NCI-H345 (cell line): ENCODE results near the gene TADA3.

ENCODE experiments used
- DNase-seq: peaks from one replicate; lab custom pipeline; 2025; lab: John Stamatoyannopoulos, UW

The TADA3 gene, protein sequence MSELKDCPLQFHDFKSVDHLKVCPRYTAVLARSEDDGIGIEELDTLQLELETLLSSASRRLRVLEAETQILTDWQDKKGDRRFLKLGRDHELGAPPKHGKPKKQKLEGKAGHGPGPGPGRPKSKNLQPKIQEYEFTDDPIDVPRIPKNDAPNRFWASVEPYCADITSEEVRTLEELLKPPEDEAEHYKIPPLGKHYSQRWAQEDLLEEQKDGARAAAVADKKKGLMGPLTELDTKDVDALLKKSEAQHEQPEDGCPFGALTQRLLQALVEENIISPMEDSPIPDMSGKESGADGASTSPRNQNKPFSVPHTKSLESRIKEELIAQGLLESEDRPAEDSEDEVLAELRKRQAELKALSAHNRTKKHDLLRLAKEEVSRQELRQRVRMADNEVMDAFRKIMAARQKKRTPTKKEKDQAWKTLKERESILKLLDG

DNA sequence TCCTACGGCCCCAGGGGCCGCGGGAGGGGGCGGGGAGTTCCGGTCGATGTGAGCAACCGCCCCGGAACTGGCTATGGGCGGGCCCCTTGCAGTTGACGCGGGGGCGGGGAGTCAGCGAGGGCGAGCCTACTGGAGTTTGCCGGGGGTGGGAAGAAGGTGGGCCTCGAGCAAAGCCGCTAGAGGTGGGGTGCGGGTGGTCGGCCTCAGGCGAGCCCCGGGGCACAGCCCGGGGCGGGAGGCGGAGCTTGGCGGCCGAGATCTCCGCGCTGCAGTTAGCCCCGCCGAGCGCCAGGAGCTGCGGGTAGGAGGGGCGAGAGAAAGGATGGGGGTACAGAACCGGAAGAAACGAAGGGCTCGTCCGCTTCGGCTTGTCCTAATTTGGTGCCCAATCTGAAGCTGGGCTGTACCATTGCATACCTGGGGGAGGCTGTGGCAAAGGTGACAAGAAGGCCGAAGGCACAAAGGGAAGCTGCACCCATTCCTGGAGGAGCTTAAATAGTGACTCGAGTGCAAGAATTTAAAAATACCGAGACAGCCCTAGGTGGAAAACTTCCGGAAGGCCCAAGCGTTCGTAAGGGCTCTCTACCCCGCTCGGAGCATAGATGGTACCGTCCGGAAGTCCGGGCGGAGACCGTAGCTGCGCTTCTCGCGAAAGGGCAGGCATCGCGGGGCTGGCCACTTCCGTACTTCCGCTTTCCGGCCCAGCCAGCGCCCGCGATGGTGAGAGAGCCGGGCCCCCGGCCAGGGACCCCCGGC, at the start of gene TADA3, which contains the start of gene ARPC4:
TSS of gene TADA3 (minus strand) at position 69 of the 756 bp plus-strand sequence. CDS start 1,007 bp downstream, outside the sequence.
TSS of gene ARPC4 (plus strand) at position 678 of the 756 bp plus-strand sequence. CDS start at position 718, 40 bp downstream.
- peak; percentile 93 for DNase-seq

DNA sequence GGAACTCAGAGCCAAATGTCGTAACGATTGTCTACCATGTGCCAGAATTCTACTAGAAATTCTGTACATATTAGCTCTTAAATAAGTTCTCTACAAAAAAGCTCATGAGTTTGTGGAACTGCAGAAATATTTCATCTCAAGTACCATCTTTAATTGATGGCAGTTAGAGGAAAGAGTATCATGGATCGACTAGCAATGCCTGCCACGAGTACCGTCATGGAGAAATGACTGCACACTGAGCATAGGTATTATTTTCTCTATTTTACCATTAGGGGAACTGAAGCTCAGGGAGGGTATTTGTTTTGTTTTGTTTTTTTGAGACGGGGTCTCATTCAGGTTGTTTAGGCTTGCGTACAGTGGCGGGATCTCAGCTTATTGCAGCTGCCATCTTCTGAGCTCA, 48.7 kb upstream of the TADA3 start:
- no peak for DNase-seq

DNA sequence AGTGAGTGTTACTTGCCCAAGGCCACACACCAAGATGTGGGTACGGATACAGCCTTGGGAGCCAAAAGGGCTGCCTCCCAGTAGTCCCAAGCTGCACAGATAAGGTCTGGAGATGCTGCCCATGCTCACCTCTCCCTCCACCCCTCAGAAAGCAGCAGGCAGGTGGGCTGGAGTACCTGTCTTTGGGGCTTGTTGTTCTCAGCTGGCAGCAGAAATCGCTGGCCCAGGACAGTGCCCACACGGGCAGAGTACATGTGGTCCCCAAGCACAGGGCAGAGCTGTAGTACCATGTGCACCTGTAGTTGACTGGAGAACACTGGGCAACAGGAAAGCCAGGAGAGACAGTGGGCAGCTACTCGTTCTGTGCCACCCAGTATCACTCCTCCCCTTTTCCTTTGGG, 46.6 kb upstream of the TADA3 start:
- DNase-seq: no peak

DNA sequence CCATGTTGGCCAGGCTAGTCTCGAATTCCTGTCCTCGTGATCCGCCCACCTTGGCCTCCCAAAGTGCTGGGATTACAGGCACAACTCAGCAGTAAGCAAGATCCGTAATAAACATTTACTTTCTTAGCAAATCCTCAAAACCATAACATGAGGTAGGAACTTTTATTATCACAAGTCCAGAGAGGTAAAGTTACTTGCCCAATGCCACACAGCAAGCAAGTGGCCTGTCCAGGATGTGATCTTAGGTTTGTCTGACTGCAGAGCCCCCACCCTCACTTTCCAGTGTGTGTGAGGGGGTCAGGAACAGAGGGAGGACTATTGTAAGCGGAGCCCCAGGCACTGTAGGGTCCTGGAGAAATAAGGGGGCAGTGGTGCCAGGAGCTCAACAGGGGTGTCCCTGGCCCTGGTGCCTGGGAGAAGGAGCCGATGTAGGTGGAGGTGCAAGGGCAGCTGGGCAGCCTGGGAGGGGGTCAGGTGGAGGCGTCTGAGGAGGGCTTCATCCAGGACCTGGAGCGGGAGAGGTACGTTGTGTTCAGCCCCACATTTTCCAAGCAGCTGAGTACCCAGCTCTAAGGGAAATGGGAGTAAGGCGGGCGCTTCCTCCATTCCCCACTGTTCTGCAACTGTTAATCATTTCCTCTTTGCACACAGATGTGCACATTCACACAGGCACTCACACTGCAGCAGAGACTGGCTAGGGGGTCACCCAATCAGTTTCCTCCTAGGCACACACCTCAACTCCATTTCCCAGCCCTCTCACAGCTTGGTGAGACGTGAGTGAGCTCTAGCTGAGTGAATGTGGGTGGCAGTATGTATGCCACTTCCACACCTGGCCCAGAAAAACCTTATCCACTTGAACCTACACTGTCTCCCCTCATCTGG, 45.7 kb upstream of the TADA3 start:
- DNase-seq: no peak

DNA sequence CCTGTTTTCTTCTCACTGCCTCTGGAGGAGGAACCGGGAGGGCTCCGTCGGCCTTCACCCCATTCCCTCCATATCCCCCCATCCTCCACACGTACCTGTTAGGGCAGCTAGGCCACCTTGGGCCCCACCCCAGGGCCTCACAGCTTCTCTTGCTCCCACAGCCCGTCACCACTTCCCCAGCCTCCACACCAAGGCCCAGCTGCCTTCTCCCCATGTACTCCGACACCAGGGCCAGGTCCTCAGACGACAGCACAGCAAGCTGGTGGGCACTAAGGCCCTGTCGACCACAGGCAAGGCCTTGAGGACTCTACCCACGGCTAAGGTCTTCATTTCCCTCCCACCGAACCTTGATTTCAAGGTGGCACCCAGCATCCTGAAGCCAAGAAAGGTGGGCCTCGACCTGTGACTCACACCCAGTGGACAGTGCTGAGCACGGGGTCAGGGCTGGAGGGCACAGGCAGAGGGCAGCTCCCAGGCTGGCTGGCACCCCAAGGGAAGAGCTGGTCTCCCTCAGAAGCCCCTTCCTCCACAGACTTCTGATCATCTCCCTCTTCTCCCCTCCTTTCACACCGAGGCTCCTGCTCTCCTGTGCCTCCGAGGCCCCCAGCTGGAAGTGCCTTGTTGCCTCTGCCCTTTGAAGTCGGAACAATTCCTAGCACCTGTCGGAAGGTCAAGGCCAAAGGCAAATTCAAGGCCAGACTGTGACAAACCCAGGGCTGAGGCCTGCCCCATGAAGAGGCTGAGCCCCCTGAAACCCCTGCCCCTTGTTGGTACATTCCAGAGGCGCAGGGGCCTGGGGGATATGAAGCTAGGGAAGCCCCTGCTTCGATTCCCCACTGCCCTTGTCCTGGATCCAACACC, 42.5 kb upstream of the TADA3 start:
- no peak for DNase-seq

DNA sequence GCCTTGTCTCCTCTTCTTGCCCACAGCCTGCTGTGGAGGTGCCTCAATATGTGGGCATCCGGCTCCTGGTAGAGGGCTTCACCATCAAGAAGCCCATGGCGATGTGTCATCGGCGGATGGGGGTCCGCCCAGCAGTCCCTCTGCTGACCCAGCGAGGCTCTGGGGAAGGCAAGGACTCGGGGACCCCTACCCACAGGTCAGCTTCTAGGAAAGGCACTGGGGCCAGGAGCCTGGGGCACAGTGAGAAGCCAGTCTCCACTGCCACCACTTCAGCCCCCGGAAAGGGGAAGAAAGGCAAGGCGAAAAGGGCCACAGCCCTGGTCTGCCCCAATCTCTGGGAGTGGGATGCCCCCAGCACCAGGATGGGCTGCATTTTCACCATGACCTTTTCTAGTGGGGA, 40.8 kb upstream of the TADA3 start:
- no peak for DNase-seq

DNA sequence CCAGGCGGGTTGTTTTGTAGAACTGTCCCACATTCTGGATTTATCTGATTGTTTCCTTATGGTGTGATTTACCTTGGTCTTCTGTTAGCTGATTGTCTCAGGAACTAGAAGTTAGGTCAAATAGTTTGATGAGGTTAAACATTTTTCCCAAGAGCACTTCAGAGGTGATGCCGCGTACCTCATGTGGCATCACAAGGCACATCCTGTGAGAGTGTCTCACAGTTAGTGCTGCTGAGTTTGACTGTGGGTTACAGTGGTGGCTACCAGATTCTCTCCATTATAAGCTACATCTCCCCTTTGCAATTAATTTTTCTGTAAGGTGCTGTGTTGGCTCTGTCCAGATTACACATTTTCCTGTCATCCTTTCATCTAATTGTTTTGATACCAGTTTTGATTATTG, 39.0 kb upstream of the TADA3 start:
- no peak for DNase-seq

DNA sequence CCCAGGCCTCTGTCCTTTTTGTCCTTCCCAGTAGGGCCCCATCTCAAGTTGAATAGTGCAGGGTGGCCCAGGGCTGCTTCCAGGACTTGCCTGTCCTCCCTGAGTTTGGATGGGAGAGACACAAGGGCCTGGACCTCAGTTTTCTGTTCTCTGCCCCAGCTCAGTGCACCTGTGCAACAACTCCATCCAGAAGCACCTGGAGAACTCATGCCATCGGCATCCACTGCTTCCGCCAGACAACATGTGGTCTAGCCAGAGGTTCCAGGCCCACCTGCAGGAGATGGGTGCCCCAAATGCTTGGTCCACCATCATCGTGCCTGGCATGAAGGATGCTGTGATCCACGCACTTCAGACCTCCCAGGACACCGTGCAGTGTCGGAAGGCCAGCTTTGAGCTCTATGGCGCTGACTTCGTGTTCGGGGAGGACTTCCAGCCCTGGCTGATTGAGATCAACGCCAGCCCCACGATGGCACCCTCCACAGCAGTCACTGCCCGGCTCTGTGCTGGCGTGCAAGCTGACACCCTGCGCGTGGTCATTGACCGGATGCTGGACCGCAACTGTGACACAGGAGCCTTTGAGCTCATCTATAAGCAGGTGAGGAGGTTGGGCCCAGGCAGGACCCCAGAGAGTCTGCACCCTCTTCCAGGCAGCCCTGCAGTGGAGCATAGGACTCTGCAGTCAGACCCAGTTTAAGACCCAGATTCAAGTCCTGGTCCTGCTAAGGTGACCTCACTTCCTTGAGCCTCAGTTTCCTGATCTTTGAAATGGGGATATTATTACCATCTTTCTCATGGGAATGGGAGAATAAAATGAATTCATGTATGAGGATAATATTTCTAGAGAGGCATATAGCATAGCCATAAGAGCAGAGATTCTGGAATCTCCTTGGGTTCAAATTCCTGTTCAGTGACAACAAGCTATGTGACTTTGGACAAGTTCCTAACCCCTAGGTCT, 36.8 kb upstream of the TADA3 start:
- no peak for DNase-seq

DNA sequence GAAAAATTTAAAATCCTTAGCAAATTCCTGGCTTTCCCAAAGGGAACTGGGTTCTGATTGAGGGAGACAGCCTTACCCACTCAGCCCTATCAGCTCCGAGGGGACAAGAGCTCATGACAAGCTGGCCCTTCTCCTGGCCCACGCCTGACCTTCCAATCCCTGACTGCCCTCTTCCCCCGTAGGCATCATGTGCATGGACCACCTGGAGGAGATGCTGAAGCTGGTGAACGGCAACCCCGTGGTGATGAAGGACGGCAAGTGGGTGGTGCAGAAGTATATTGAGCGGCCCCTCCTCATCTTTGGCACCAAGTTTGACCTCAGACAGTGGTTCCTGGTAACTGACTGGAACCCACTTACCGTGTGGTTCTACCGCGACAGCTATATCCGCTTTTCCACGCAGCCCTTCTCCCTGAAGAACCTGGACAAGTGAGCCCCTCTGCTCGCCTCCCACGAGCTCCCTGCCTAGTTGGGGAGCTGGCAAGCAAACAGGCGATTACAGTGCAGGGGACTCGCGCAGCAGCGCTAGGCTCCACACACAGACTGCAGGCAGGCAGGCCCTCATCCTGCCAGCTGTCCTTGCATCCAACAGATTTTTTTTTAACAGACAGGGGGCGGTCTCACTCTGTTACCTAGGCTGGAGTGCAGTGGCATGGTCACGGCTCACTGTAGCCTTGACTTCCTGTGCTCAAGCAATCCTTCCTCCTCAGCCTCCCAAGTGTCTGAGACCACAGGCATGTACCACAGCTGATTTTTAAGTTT, 34.7 kb upstream of the TADA3 start:
- DNase-seq: no peak

DNA sequence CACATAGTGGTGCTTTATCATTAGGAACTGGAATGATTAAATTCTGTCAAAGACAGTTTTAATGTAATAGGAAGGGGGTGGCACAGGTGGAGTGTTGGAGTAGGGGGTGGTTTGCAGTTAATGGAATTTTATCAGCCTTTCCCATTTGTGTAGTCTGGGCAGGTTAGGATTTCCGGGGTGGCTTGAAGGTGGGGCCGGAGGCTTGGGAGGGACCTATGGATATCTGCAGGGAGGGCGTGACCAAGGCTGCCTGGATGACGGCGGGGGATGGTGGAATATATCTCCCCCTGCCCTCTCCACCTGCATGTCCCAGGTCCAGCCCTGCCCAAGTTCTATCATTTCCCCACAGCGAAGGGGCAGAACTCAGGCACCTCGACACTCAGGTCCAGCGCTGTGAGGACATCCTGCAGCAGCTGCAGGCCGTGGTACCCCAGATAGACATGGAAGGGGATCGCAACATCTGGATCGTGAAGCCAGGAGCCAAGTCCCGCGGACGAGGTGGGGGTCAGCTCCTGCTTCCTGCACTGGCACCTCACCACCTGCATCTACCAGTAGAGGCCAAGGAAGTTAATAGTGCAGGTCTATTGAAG, 33.3 kb upstream of the TADA3 start:
- DNase-seq: no peak

DNA sequence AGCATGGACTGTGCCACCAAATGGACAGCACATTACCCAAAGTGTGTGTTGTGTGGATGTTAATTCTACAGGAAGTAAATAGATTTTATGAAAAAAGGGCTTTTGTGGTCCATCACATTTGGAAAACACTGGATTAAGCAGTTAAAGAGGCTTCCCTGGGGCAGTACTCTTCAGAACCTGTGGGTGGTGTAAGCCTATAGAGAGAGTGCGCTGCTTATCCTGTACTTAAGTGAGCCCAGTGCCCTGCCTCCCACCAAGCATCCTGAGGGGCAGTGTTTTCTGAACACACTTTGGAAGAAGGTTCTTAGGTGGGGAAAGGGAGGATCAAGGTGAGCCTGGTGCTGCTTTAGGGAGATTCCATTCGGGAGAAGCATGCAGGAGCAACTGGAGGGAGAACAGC, 28.7 kb upstream of the TADA3 start:
- no peak for DNase-seq

DNA sequence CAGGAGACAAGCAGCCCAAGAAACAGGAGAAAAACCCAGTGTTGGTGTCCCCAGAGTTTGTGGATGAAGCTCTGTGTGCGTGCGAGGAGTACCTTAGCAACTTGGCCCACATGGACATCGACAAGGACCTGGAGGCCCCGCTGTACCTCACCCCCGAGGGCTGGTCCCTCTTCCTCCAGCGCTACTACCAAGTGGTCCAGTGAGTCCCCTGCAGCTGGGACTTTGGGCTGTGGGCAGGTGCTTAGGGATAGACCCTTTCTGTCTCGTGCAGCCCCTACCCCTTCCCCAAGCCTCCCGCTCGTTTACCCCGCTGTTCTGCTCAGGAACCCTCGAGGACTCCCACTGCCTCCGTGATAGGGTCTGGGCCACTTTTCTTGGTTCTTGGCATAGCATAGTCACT, 28.3 kb upstream of the TADA3 start:
- DNase-seq: no peak

DNA sequence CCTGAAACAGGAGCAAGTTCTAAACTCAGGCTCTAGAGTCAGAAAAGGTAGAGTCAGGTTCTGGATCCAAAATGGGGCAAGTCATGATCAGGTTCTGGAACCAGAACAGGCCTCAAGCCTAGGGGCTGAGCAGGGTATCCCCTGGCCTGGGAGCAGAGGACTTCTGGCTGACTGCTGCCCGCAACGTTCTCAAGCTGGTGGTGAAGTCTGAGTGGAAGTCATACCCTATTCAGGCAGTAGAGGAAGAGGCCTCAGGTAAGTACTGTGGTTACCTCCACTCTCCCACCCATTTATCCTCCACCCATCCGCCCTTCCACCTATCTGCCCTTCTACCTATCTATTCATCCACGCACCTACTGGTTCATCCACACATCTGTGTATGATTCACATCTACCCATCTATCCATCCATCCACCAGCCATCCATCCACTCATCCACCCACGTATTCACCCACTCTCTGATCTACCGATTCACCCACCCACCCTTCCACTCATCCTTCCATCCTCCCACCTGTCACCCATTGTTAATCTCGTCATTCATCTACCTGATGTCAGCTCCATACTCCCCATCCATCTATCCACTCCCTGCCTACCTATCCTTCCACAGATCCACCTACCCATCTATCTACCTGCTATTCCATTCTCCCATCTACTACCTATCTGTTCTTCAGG, 26.5 kb upstream of the TADA3 start:
- DNase-seq: no peak

DNA sequence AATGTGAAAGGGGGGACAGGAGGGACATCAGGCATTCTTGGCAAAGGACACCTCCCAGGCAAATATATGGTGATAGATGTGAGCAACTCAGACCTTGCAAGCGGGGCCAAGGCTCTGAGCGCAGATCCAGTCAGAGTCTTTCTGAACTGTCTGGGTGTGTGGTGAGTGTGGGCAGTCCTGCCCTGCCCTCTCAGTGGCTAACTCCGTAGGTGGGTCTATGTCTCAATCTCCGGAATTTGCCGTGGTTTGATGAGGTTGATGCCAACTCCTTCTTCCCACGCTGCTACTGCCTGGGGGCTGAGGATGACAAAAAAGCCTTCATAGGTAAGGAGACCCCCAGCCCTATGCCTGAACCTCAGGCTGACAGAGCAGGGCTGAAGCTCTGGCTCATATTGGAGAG, 25.2 kb upstream of the TADA3 start:
- no peak for DNase-seq

DNA sequence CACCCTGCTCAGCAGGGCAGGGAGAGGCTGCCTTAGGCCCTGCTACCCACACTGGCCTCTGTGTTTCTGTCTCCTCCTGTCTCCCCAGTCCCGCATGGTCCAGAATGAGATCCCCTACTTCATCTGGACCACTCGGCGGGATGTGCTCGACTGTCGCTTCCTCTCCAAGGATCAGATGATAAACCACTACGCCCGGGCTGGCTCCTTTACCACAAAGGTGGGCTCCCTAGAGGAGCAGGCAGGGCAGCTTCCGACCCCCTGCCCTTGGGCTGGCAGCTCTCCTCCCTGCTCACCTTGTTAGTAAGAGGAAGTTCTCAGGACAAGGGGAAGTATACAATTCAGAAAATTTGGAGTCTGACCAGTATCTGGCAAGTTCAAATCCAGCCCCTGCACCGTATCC, 23.7 kb upstream of the TADA3 start:
- no peak for DNase-seq

DNA sequence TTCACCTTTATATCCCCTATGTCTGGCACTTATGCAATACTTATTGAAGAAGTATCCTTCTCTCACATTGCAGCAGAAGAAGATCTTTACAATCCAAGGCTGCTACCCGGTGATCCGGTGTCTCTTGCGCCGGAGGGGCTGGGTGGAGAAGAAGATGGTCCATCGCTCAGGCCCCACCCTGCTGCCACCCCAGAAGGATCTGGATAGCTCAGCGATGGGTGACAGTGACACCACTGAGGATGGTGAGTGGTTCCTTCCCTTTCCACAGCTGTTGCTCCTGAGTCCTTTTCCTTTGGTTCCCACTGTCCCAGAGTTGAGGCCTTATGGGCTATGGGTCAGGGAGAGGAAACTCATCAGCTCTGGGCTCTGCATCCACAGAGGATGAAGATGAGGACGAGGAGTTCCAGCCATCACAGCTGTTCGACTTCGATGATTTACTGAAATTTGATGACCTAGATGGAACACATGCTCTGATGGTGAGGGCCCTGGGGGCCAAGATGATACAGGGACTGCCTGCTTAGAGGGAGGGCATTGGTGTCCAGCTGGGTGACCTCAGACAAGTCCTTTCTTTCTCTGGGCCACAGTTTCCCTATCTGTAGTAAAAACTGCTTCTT, 20.7 kb upstream of the TADA3 start:
- no peak for DNase-seq

DNA sequence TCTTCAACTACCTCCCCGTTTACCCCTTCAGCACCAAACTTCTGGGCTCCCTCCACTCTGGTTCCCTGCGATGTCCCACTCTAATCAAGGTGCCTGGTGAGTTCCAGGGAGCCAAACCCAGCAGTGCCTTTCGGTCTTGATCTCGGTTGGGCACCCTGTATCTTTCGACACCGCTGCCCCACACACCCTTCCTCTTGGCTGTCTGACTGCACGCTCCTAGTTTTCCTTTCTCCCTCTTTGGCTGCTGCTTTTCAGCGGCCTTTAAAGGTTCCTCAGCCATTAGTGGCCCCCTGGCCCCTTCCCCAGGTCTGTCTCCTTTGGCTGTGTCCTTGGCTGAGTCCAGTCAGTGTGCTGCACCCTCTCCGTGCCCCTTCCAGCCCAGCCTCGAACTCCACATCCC, 18.6 kb upstream of the TADA3 start:
- no peak for DNase-seq

DNA sequence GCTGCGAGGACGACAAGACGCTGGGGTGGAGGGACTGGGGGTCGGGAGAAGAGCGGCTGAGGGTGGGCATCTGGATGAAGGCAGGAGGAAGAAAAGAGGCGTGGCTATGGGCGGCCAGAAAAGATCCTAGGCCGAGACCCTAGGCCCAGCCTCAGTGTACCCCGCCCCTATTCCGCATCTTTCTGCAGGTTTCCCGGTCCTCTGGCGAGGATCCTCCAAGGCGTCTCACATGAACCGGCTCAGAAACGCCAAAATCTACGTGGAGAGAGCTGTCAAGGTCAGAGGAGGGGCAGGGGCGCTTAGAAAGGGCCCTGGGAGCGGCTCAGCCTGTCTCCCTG, 18.1 kb upstream of the TADA3 start:
- DNase-seq: no peak
